NK-92 (cell line): ENCODE data around the gene VWA1.
A peak's percentile ranks its signal among the peaks of the same experiment; 100 is the strongest.
"Not testable (repeated sequence)": the region's sequence is repeated elsewhere in the genome, so short reads cannot be mapped to it uniquely, and the experiment has no call there.

ENCODE experiments used
- DNase-seq: peaks from one replicate; lab custom pipeline; 2025; ENCODE audit not compliant: unreplicated experiment; lab: John Stamatoyannopoulos, UW

The VWA1 gene

GRCh38 chr1:1402901-1403392 lies 32.5 kb upstream of the VWA1 start:
- DNase-seq = not testable (repeated sequence)

DNA sequence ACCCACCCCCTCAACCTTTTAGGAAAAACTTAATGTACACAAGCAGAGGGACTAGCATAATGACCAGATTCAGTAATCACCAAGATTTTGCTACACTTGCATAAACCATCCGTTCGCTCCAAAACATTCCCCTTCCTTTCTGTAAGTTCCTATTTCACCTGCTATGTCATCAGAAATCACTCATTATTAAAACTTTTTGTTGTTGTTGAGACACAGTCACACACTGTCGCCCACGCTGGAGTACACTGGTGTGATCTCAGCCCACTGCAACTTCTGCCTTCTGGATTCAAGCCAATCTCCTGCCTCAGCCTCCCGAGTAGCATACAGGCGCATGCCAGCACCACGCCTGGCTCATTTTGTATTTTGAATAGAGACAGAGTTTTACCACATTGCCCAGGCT lies 31.8 kb upstream of the VWA1 start:
- DNase-seq = no peak

DNA sequence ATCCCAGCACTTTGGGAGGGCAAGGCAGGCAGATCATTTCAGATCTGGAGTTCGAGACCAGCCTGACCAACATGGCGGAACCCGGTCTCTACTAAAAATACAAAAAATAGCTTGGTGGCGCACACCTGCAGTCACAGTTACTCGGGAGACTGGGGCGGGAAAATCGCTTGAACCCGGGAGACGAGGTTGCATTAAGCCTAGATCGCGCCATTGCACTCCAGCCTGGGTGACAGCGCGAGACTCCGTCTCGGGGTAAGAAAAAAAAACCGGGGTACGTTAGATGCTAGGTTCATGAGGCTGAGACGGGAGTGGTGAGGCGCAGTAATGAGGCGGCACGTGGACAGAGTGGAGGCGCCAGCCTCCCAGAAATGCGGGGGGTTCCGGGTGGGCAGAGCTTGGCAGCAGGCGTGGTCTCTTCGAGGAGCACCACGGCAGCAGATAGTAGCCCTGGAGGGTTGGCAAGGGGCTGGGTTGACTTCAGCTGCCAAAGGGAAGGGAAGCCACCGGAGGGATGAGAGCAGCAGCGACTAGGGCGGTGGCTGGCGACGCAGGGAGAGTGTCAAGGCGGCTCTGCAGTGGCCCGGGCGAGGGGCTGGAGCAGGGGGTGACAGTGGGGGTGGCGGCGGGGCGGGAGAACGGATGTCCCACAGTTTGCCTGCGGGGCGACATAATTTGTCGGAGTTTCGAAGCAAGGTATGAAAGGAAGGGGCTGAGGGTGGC lies 29.2 kb upstream of the VWA1 start:
- no peak for DNase-seq

DNA sequence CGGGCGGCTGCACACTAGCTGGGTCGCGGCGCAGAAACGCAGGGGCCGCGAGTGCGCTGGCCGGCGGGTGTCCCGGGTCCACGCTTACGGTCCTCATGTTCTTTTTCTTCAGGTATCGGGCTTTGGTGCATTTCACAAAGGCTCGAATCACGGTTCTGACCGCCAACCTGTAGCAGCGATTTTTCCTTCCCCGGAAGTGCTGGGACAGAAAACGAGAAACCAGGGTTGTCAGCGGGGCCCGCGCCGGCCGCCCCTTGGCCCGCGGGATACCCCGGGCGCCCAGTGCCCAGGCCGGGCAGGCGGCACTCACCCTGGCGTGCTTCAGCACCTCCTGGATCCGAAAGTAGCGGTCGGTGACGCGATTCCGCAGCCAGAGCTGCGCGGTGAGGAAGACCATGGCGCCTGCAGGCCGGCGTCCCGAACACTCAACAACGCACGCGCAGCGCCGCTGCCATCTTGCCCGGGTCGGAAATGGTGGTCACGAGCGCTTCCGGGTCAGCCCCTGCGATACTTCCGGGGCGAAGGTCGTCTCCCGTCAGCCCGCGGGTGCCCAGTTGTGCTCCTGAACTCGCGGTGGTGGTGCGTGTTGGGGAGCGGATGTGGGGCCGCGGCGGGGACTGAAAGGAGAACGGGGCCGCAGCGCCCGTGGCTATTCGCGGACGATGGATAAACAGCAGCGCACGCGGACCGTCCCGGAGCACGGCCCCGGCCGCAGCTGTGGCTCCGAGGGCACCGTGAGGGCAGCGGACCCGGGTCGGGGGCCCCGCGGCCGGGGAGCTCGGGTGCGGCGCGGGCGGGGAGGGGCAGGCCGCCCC lies 28.5 kb upstream of the VWA1 start, which contains the start of gene MRPL20:
Gene MRPL20 (minus strand): TSS at position 473 of the 815 bp plus-strand sequence. CDS start 76 bp downstream, at position 397.
- DNase-seq = peak; percentile 75

DNA sequence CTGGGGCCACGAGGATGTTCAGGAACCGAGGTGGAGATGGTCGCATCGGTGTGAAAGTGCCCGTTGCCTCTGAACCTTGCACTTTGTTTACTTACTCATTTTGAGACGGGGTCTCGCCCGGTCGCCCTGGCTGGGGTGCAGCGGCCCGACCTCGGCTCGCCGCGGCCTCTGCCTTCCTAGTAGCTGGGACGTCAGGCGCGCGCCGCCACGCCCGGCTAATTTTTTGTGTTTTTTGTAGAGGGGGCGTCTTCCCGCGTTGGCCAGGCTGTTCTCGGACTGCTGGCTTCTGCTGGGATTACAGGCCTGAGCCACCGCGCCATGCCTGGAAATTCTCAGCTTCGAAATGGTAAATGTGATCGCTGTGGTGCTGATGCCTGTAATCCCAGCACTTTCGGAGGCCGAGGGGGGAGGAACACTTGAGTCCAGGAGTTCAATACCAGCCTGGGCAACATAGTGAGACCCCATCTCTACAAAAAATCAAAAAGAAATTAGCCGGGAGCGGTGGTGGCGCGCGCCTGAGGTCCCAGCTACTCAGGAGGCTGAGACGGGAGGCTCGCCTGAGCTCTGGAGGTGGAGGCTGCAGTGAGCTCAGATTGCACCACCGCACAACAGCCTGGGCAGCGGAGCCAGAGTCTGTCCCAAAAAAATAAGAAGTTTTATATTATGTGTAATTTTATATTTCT lies 27.7 kb upstream of the VWA1 start:
- no peak for DNase-seq

DNA sequence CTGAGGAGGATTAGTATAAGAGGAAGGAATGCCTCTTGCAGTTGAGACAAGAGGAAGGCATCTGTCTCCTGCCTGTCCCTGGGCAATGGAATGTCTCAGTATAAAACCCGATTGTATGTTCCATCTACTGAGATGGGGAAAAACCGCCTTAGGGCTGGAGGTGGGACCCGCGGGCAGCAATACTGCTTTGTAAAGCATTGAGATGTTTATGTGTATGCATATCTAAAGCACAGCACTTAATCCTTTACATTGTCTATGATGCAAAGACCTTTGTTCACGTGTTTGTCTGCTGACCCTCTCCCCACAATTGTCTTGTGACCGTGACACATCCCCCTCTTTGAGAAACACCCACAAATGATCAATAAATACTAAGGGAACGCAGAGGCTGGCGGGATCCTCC lies 25.3 kb upstream of the VWA1 start:
- not testable (repeated sequence) for DNase-seq

DNA sequence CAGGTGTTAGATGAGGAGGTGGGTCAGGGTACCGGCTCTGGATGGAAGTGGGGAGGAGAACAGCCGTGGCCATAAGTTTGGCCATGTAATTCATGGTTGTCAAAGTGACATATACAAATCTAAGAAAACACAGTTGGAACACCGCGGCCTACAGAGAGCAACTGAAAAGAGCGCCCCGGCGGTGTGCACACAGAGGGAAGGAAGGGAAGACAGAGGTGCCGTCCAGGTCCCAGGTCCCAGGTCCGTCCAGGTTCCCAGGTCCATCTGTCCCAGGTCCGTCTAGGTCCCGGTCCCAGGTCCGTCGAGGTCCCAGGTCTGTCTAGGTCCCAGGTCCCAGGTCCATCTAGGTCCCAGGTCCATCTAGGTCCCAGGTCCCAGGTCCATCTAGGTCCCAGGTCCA lies 23.9 kb upstream of the VWA1 start:
- DNase-seq = no peak

GRCh38 chr1:1412311-1412902 lies 23.1 kb upstream of the VWA1 start:
- not testable (repeated sequence) for DNase-seq

- no peak for DNase-seq
Observed at GRCh38 chr1:1415751-1416150, 19.7 kb upstream of the VWA1 start.

GRCh38 chr1:1417396-1417795 lies 18.1 kb upstream of the VWA1 start:
- not testable (repeated sequence) for DNase-seq

- not testable (repeated sequence) for DNase-seq
Observed at GRCh38 chr1:1417825-1418463, 17.5 kb upstream of the VWA1 start.

- DNase-seq = no peak
Observed at GRCh38 chr1:1418464-1419362, 16.8 kb upstream of the VWA1 start.

- DNase-seq = no peak
Observed at GRCh38 chr1:1419363-1419812, 16.1 kb upstream of the VWA1 start.

- DNase-seq = no peak
Observed at GRCh38 chr1:1419813-1420653, 15.5 kb upstream of the VWA1 start.

DNA sequence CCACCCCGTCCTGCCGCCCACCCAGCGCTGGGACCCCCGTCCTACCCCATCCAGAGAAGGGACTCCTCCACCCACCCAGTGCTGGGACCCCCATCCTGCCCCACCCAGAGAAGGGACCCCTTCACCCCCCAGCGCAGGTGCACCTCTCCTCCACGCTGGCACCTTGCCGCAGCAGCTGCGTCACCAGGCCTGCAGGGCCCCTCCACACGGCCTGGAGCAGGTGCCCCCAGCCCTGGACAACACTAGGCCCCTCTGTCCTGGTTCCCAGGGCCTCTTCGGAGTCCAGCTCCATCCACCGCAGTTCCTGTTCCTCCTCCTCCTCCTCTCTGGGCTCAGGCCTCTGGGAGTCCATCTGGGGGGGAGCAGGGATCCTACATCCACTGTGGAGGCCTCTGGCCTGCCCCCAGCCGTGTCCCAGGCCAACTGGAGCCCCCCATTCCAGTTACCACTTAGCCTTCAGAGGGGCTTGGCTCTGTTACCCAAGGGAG lies 14.8 kb upstream of the VWA1 start:
- DNase-seq = no peak

DNA sequence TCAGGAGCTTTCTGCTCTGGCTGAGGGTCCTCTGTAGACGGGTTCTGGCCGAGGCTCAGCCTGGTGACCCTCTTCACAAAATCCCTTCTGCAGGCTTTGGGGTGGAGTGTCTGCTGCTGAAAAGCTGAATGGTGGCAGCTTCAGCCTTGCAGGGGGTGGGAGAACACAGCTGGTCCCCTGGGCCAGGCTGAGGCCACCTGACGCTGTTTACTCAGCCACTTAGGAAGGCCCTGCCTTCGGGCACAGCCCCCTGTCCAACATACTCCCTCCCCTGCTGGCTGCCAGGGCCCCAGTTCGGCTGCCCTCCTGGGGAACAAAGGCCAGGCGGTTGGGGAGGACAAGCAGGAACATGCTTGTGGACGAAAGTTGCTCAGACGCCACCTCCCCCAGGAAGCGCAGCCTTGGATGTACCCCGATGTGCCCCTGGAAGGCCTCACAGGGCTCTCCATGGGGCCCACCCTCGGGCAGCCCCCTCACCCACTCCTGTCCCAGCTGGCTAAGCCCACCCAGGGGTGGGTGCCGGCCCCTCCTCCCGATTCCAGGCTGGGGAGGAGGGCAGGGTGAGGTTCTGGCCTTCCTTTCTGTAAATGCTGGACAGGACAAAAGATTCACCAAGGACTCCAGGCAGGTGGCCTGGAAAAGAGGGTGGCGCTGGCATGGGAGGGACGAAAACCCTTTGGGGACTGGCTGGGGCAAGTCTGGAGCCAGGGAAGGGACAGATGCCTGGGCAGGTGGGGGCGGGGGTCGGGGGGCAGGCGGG lies 14.2 kb upstream of the VWA1 start, which contains the start of gene ANKRD65:
Gene ANKRD65 (minus strand): TSS at position 130 of the 760 bp plus-strand sequence. CDS start 271 bp downstream, outside the sequence.
- no peak for DNase-seq

GRCh38 chr1:1421907-1422464 lies 13.5 kb upstream of the VWA1 start:
- no peak for DNase-seq
